A673 (cell line): Measurements from ENCODE around the gene LMCD1.

Experiments
- EZH2 ChIP-seq: fragments of 200-600 bp; sonication (generic); IDR thresholded peaks from 2 replicates; pipeline ENCODE4 v1.6.1; 2017; ENCODE audit warnings: borderline replicate concordance, low read depth, mild to moderate bottlenecking, mixed read lengths, antibody characterized with exemption, low read length; ENCODE audit not compliant: poor library complexity, severe bottlenecking
- TF ChIP-seq, protein P1 (sequence below): fragments of 300-800, 200-600 bp; sonication (generic); conservative IDR thresholded peaks from 2 replicates; pipeline ENCODE4 v1.5.1; 2017; ENCODE audit warnings: low read depth, mild to moderate bottlenecking, antibody characterized with exemption, low read length, moderate library complexity, mixed read lengths

DNA sequence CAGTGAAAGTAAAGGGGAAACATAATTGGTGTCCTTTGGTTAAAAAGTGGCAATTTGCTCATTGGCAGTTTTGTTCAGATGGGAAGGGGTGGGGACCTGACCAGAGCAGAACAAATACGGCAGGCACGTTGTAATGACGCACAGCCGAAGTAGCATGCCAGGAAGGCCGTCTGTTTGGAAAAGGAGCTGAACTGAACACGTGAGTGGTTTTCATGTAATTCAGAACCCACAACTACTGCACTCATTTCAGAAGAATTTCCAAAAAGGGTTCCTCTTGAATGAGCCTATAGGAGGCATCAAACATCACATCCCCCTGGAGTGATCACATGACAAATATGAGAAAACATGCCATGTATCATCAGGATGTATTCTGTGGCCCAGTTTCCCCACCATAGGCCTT lies 42.9 kb upstream of the LMCD1 start:
- TF ChIP-seq, protein P1, sequence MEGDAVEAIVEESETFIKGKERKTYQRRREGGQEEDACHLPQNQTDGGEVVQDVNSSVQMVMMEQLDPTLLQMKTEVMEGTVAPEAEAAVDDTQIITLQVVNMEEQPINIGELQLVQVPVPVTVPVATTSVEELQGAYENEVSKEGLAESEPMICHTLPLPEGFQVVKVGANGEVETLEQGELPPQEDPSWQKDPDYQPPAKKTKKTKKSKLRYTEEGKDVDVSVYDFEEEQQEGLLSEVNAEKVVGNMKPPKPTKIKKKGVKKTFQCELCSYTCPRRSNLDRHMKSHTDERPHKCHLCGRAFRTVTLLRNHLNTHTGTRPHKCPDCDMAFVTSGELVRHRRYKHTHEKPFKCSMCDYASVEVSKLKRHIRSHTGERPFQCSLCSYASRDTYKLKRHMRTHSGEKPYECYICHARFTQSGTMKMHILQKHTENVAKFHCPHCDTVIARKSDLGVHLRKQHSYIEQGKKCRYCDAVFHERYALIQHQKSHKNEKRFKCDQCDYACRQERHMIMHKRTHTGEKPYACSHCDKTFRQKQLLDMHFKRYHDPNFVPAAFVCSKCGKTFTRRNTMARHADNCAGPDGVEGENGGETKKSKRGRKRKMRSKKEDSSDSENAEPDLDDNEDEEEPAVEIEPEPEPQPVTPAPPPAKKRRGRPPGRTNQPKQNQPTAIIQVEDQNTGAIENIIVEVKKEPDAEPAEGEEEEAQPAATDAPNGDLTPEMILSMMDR, result no peak
- TF ChIP-seq EZH2, result no peak
